ENCODE data around the gene DYRK3.
A peak's percentile ranks its signal among the peaks of the same experiment; 100 is the strongest.
"Not testable (repeated sequence)": the region's sequence is repeated elsewhere in the genome, so short reads cannot be mapped to it uniquely, and the experiment has no call there.

Gene DYRK3

GRCh38 chr1:206634365-206635079 is 814 bp upstream of the DYRK3 start:
- Histone ChIP-seq H3K36me3 (ENCODE audit: control insufficient read depth in 1 of 2, insufficient read depth in 2 of 2, low read length in 2 of 2) (no peaks in the 10 kb centered on the region), H3K4me3 (ENCODE audit: low read depth in 1 of 2, low read length in 2 of 2) (peak overlapping the region; percentile 83 to 87), H3K9me3 (ENCODE audit: control insufficient read depth in 1 of 2, low read length in 2 of 2) (no peaks in the 10 kb centered on the region), H3K27ac (ENCODE audit: low read length) (peak overlapping the region; percentile 85), H3K27me3 (ENCODE audit: low read depth, low read length) (no peaks in the 10 kb centered on the region), H3K4me1 (ENCODE audit: control insufficient read depth in 1 of 2, insufficient read depth in 2 of 2, low read length in 2 of 2) (peaks cover 7 to 11% of the 10 kb centered on the region in 2 donors)

- H3K27me3 ChIP-seq (ENCODE audit: low read depth, low read length): no peaks in the 10 kb centered on the region
- no peaks in the 10 kb centered on the region for H3K36me3 ChIP-seq (ENCODE audit: control insufficient read depth in 1 of 2, insufficient read depth in 2 of 2, low read length in 2 of 2)
- peak overlapping the region; percentile 83 to 87 for H3K4me3 ChIP-seq (ENCODE audit: low read depth in 1 of 2, low read length in 2 of 2)
- H3K27ac ChIP-seq (ENCODE audit: low read length): no peak overlapping the region
- H3K4me1 ChIP-seq (ENCODE audit: control insufficient read depth in 1 of 2, insufficient read depth in 2 of 2, low read length in 2 of 2): peaks cover 7 to 11% of the 10 kb centered on the region in 2 donors
- H3K9me3 ChIP-seq (ENCODE audit: control insufficient read depth in 1 of 2, low read length in 2 of 2): no peaks in the 10 kb centered on the region
These were observed 626 bp downstream of the DYRK3 start for GRCh38 chr1:206635978-206636345.

- Histone ChIP-seq H3K27me3 (ENCODE audit: low read depth, low read length) (no peaks in the 10 kb centered on the region), H3K27ac (ENCODE audit: low read length) (no peak overlapping the region), H3K36me3 (ENCODE audit: control insufficient read depth in 1 of 2, insufficient read depth in 2 of 2, low read length in 2 of 2) (no peaks in the 10 kb centered on the region), H3K4me1 (ENCODE audit: control insufficient read depth in 1 of 2, insufficient read depth in 2 of 2, low read length in 2 of 2) (peaks cover 7 to 11% of the 10 kb centered on the region in 2 donors), H3K9me3 (ENCODE audit: control insufficient read depth in 1 of 2, low read length in 2 of 2) (no peaks in the 10 kb centered on the region), H3K4me3 (ENCODE audit: low read depth in 1 of 2, low read length in 2 of 2) (peak overlapping the region in 1 of 2 donors; percentile 12)
These were observed 1.3 kb downstream of the DYRK3 start for GRCh38 chr1:206636671-206637070.

GRCh38 chr1:206637605-206638004 is 2.3 kb downstream of the DYRK3 start:
- no peaks in the 10 kb centered on the region for H3K27me3 ChIP-seq (ENCODE audit: low read depth, low read length)
- H3K36me3 ChIP-seq (ENCODE audit: control insufficient read depth in 1 of 2, insufficient read depth in 2 of 2, low read length in 2 of 2): no peaks in the 10 kb centered on the region
- H3K27ac ChIP-seq (ENCODE audit: low read length): no peak overlapping the region
- no peak overlapping the region for H3K4me3 ChIP-seq (ENCODE audit: low read depth in 1 of 2, low read length in 2 of 2)
- H3K9me3 ChIP-seq (ENCODE audit: control insufficient read depth in 1 of 2, low read length in 2 of 2): no peaks in the 10 kb centered on the region
- H3K4me1 ChIP-seq (ENCODE audit: control insufficient read depth in 1 of 2, insufficient read depth in 2 of 2, low read length in 2 of 2): peaks cover 7 to 11% of the 10 kb centered on the region in 2 donors

- H3K36me3 ChIP-seq (ENCODE audit: control insufficient read depth in 1 of 2, insufficient read depth in 2 of 2, low read length in 2 of 2); H3K4me1 ChIP-seq (ENCODE audit: control insufficient read depth in 1 of 2, insufficient read depth in 2 of 2, low read length in 2 of 2); H3K4me3 ChIP-seq (ENCODE audit: low read depth in 1 of 2, low read length in 2 of 2); H3K9me3 ChIP-seq (ENCODE audit: control insufficient read depth in 1 of 2, low read length in 2 of 2); H3K27ac ChIP-seq (ENCODE audit: low read length); H3K27me3 ChIP-seq (ENCODE audit: low read depth, low read length): not testable (repeated sequence)
These were observed 6.7 kb downstream of the DYRK3 start for GRCh38 chr1:206642074-206642473.

- Histone ChIP-seq H3K4me1 (ENCODE audit: control insufficient read depth in 1 of 2, insufficient read depth in 2 of 2, low read length in 2 of 2) (no peaks in the 10 kb centered on the region), H3K4me3 (ENCODE audit: low read depth in 1 of 2, low read length in 2 of 2) (no peak overlapping the region), H3K9me3 (ENCODE audit: control insufficient read depth in 1 of 2, low read length in 2 of 2) (no peaks in the 10 kb centered on the region), H3K27me3 (ENCODE audit: low read depth, low read length) (no peaks in the 10 kb centered on the region), H3K27ac (ENCODE audit: low read length) (no peak overlapping the region), H3K36me3 (ENCODE audit: control insufficient read depth in 1 of 2, insufficient read depth in 2 of 2, low read length in 2 of 2) (peaks cover 9% of the 10 kb centered on the region in 2 donors)
These were observed 7.9 kb downstream of the DYRK3 start for GRCh38 chr1:206643118-206643698.

GRCh38 chr1:206646504-206646903 is 11.2 kb downstream of the DYRK3 start:
- Histone ChIP-seq H3K4me3 (ENCODE audit: low read depth in 1 of 2, low read length in 2 of 2) (no peak overlapping the region), H3K27ac (ENCODE audit: low read length) (no peak overlapping the region), H3K36me3 (ENCODE audit: control insufficient read depth in 1 of 2, insufficient read depth in 2 of 2, low read length in 2 of 2) (peaks cover 11 to 18% of the 10 kb centered on the region in 2 donors)

GRCh38 chr1:206647224-206647623 is 11.9 kb downstream of the DYRK3 start:
- no peaks in the 10 kb centered on the region for H3K4me1 ChIP-seq (ENCODE audit: control insufficient read depth in 1 of 2, insufficient read depth in 2 of 2, low read length in 2 of 2)
- peaks cover 11 to 23% of the 10 kb centered on the region in 2 donors for H3K36me3 ChIP-seq (ENCODE audit: control insufficient read depth in 1 of 2, insufficient read depth in 2 of 2, low read length in 2 of 2)
- no peaks in the 10 kb centered on the region for H3K27me3 ChIP-seq (ENCODE audit: low read depth, low read length)
- no peak overlapping the region for H3K27ac ChIP-seq (ENCODE audit: low read length)
- no peaks in the 10 kb centered on the region for H3K9me3 ChIP-seq (ENCODE audit: control insufficient read depth in 1 of 2, low read length in 2 of 2)
- H3K4me3 ChIP-seq (ENCODE audit: low read depth in 1 of 2, low read length in 2 of 2): no peak overlapping the region

More at GRCh38 chr1:206646504-206646903, 11.2 kb downstream of the DYRK3 start:
- Histone ChIP-seq H3K4me1 (ENCODE audit: control insufficient read depth in 1 of 2, insufficient read depth in 2 of 2, low read length in 2 of 2) (no peaks in the 10 kb centered on the region), H3K27me3 (ENCODE audit: low read depth, low read length) (no peaks in the 10 kb centered on the region), H3K9me3 (ENCODE audit: control insufficient read depth in 1 of 2, low read length in 2 of 2) (no peaks in the 10 kb centered on the region)

GRCh38 chr1:206649261-206649921 is 14.1 kb downstream of the DYRK3 start:
- H3K27me3 ChIP-seq (ENCODE audit: low read depth, low read length): no peaks in the 10 kb centered on the region
- no peak overlapping the region for H3K27ac ChIP-seq (ENCODE audit: low read length)
- H3K36me3 ChIP-seq (ENCODE audit: control insufficient read depth in 1 of 2, insufficient read depth in 2 of 2, low read length in 2 of 2): peaks cover 11 to 23% of the 10 kb centered on the region in 2 donors
- H3K4me3 ChIP-seq (ENCODE audit: low read depth in 1 of 2, low read length in 2 of 2): no peak overlapping the region
- H3K4me1 ChIP-seq (ENCODE audit: control insufficient read depth in 1 of 2, insufficient read depth in 2 of 2, low read length in 2 of 2): no peaks in the 10 kb centered on the region
- no peaks in the 10 kb centered on the region for H3K9me3 ChIP-seq (ENCODE audit: control insufficient read depth in 1 of 2, low read length in 2 of 2)

- Histone ChIP-seq H3K9me3 (ENCODE audit: control insufficient read depth in 1 of 2, low read length in 2 of 2) (no peaks in the 10 kb centered on the region), H3K4me1 (ENCODE audit: control insufficient read depth in 1 of 2, insufficient read depth in 2 of 2, low read length in 2 of 2) (peaks cover 0 to 10% of the 10 kb centered on the region in 2 donors), H3K36me3 (ENCODE audit: control insufficient read depth in 1 of 2, insufficient read depth in 2 of 2, low read length in 2 of 2) (peaks cover 11 to 23% of the 10 kb centered on the region in 2 donors), H3K27ac (ENCODE audit: low read length) (no peak overlapping the region), H3K4me3 (ENCODE audit: low read depth in 1 of 2, low read length in 2 of 2) (no peak overlapping the region), H3K27me3 (ENCODE audit: low read depth, low read length) (no peaks in the 10 kb centered on the region)
These were observed 15.7 kb downstream of the DYRK3 start for GRCh38 chr1:206651014-206651413.

GRCh38 chr1:206651958-206652890 is 16.9 kb downstream of the DYRK3 start:
- Histone ChIP-seq H3K27me3 (ENCODE audit: low read depth, low read length) (no peaks in the 10 kb centered on the region), H3K36me3 (ENCODE audit: control insufficient read depth in 1 of 2, insufficient read depth in 2 of 2, low read length in 2 of 2) (peaks cover 11 to 23% of the 10 kb centered on the region in 2 donors), H3K4me3 (ENCODE audit: low read depth in 1 of 2, low read length in 2 of 2) (no peak overlapping the region), H3K9me3 (ENCODE audit: control insufficient read depth in 1 of 2, low read length in 2 of 2) (no peaks in the 10 kb centered on the region), H3K4me1 (ENCODE audit: control insufficient read depth in 1 of 2, insufficient read depth in 2 of 2, low read length in 2 of 2) (peaks cover 0 to 13% of the 10 kb centered on the region in 2 donors), H3K27ac (ENCODE audit: low read length) (no peak overlapping the region)

All from muscle layer of duodenum (tissue), 2 donors.